ENCODE data around the gene ZNF638.

The ZNF638 gene

GRCh38 chr2:71332435-71332796, 834 bp downstream of the ZNF638 start:
- Histone ChIP-seq H3K4me1 (ENCODE audit: control insufficient read depth, insufficient read depth, low read length, poor library complexity, severe bottlenecking) (peaks cover 7% of the 10 kb centered on the region), H3K27ac (ENCODE audit: insufficient read depth, low read length, poor library complexity, severe bottlenecking) (peak overlapping the region; percentile 95), H3K36me3 (ENCODE audit: control insufficient read depth, insufficient read depth, low read length) (no peaks in the 10 kb centered on the region), H3K27me3 (replicated peaks; ENCODE audit: control insufficient read depth, insufficient read depth, low read length, poor library complexity, severe bottlenecking) (peaks cover 5% of the 10 kb centered on the region), H3K4me3 (ENCODE audit: insufficient read depth, low read depth, low read length, poor library complexity, severe bottlenecking) (peak overlapping the region; percentile 95), H3K9me3 (ENCODE audit: control insufficient read depth, low read length) (no peaks in the 10 kb centered on the region)
- no peak for DNase-seq

- no peak overlapping the region for H3K27ac ChIP-seq (ENCODE audit: insufficient read depth, low read length, poor library complexity, severe bottlenecking)
- H3K4me1 ChIP-seq (ENCODE audit: control insufficient read depth, insufficient read depth, low read length, poor library complexity, severe bottlenecking): peaks cover 9% of the 10 kb centered on the region
- no peak overlapping the region for H3K4me3 ChIP-seq (ENCODE audit: insufficient read depth, low read depth, low read length, poor library complexity, severe bottlenecking)
- H3K36me3 ChIP-seq (ENCODE audit: control insufficient read depth, insufficient read depth, low read length): no peaks in the 10 kb centered on the region
- no peak for DNase-seq
- H3K27me3 ChIP-seq (replicated peaks; ENCODE audit: control insufficient read depth, insufficient read depth, low read length, poor library complexity, severe bottlenecking): no peaks in the 10 kb centered on the region
- H3K9me3 ChIP-seq (ENCODE audit: control insufficient read depth, low read length): no peaks in the 10 kb centered on the region
Measured at GRCh38 chr2:71333619-71334018, 2.0 kb downstream of the ZNF638 start.

- H3K36me3 ChIP-seq (ENCODE audit: control insufficient read depth, insufficient read depth, low read length): no peaks in the 10 kb centered on the region
- no peaks in the 10 kb centered on the region for H3K27me3 ChIP-seq (replicated peaks; ENCODE audit: control insufficient read depth, insufficient read depth, low read length, poor library complexity, severe bottlenecking)
- H3K4me3 ChIP-seq (ENCODE audit: insufficient read depth, low read depth, low read length, poor library complexity, severe bottlenecking): no peak overlapping the region
- DNase-seq: no peak
- no peak overlapping the region for H3K27ac ChIP-seq (ENCODE audit: insufficient read depth, low read length, poor library complexity, severe bottlenecking)
- peaks cover 9% of the 10 kb centered on the region for H3K4me1 ChIP-seq (ENCODE audit: control insufficient read depth, insufficient read depth, low read length, poor library complexity, severe bottlenecking)
- no peaks in the 10 kb centered on the region for H3K9me3 ChIP-seq (ENCODE audit: control insufficient read depth, low read length)
Measured at GRCh38 chr2:71336384-71336783, 4.8 kb downstream of the ZNF638 start.

GRCh38 chr2:71336802-71337201, 5.2 kb downstream of the ZNF638 start:
- DNase-seq: no peak
- Histone ChIP-seq H3K9me3 (ENCODE audit: control insufficient read depth, low read length) (no peaks in the 10 kb centered on the region), H3K27me3 (replicated peaks; ENCODE audit: control insufficient read depth, insufficient read depth, low read length, poor library complexity, severe bottlenecking) (no peaks in the 10 kb centered on the region), H3K4me3 (ENCODE audit: insufficient read depth, low read depth, low read length, poor library complexity, severe bottlenecking) (no peak overlapping the region), H3K27ac (ENCODE audit: insufficient read depth, low read length, poor library complexity, severe bottlenecking) (no peak overlapping the region), H3K36me3 (ENCODE audit: control insufficient read depth, insufficient read depth, low read length) (no peaks in the 10 kb centered on the region), H3K4me1 (ENCODE audit: control insufficient read depth, insufficient read depth, low read length, poor library complexity, severe bottlenecking) (peaks cover 9% of the 10 kb centered on the region)

- H3K27ac ChIP-seq (ENCODE audit: insufficient read depth, low read length, poor library complexity, severe bottlenecking): no peak overlapping the region
- no peaks in the 10 kb centered on the region for H3K36me3 ChIP-seq (ENCODE audit: control insufficient read depth, insufficient read depth, low read length)
- no peaks in the 10 kb centered on the region for H3K27me3 ChIP-seq (replicated peaks; ENCODE audit: control insufficient read depth, insufficient read depth, low read length, poor library complexity, severe bottlenecking)
- H3K4me1 ChIP-seq (ENCODE audit: control insufficient read depth, insufficient read depth, low read length, poor library complexity, severe bottlenecking): peaks cover 9% of the 10 kb centered on the region
- DNase-seq: no peak
- H3K4me3 ChIP-seq (ENCODE audit: insufficient read depth, low read depth, low read length, poor library complexity, severe bottlenecking): no peak overlapping the region
- no peaks in the 10 kb centered on the region for H3K9me3 ChIP-seq (ENCODE audit: control insufficient read depth, low read length)
Measured at GRCh38 chr2:71337776-71338175, 6.2 kb downstream of the ZNF638 start.

- no peak for DNase-seq
- Histone ChIP-seq H3K4me1 (ENCODE audit: control insufficient read depth, insufficient read depth, low read length, poor library complexity, severe bottlenecking) (peaks cover 4% of the 10 kb centered on the region), H3K4me3 (ENCODE audit: insufficient read depth, low read depth, low read length, poor library complexity, severe bottlenecking) (no peak overlapping the region), H3K36me3 (ENCODE audit: control insufficient read depth, insufficient read depth, low read length) (no peaks in the 10 kb centered on the region), H3K9me3 (ENCODE audit: control insufficient read depth, low read length) (no peaks in the 10 kb centered on the region), H3K27ac (ENCODE audit: insufficient read depth, low read length, poor library complexity, severe bottlenecking) (no peak overlapping the region), H3K27me3 (replicated peaks; ENCODE audit: control insufficient read depth, insufficient read depth, low read length, poor library complexity, severe bottlenecking) (no peaks in the 10 kb centered on the region)
Measured at GRCh38 chr2:71339685-71340084, 8.1 kb downstream of the ZNF638 start.

GRCh38 chr2:71340176-71340575, 8.6 kb downstream of the ZNF638 start:
- Histone ChIP-seq H3K4me3 (ENCODE audit: insufficient read depth, low read depth, low read length, poor library complexity, severe bottlenecking) (no peak overlapping the region), H3K36me3 (ENCODE audit: control insufficient read depth, insufficient read depth, low read length) (no peaks in the 10 kb centered on the region), H3K9me3 (ENCODE audit: control insufficient read depth, low read length) (no peaks in the 10 kb centered on the region), H3K4me1 (ENCODE audit: control insufficient read depth, insufficient read depth, low read length, poor library complexity, severe bottlenecking) (peaks cover 4% of the 10 kb centered on the region), H3K27me3 (replicated peaks; ENCODE audit: control insufficient read depth, insufficient read depth, low read length, poor library complexity, severe bottlenecking) (no peaks in the 10 kb centered on the region), H3K27ac (ENCODE audit: insufficient read depth, low read length, poor library complexity, severe bottlenecking) (no peak overlapping the region)
- DNase-seq: no peak

- Histone ChIP-seq H3K27ac (ENCODE audit: insufficient read depth, low read length, poor library complexity, severe bottlenecking) (no peak overlapping the region), H3K4me3 (ENCODE audit: insufficient read depth, low read depth, low read length, poor library complexity, severe bottlenecking) (no peak overlapping the region), H3K36me3 (ENCODE audit: control insufficient read depth, insufficient read depth, low read length) (no peaks in the 10 kb centered on the region), H3K27me3 (replicated peaks; ENCODE audit: control insufficient read depth, insufficient read depth, low read length, poor library complexity, severe bottlenecking) (no peaks in the 10 kb centered on the region), H3K4me1 (ENCODE audit: control insufficient read depth, insufficient read depth, low read length, poor library complexity, severe bottlenecking) (peaks cover 4% of the 10 kb centered on the region), H3K9me3 (ENCODE audit: control insufficient read depth, low read length) (no peaks in the 10 kb centered on the region)
- no peak for DNase-seq
Measured at GRCh38 chr2:71341645-71342044, 10.1 kb downstream of the ZNF638 start.

- H3K9me3 ChIP-seq (ENCODE audit: control insufficient read depth, low read length): no peaks in the 10 kb centered on the region
- no peak for DNase-seq
- no peak overlapping the region for H3K27ac ChIP-seq (ENCODE audit: insufficient read depth, low read length, poor library complexity, severe bottlenecking)
- H3K36me3 ChIP-seq (ENCODE audit: control insufficient read depth, insufficient read depth, low read length): peaks cover 15% of the 10 kb centered on the region
- no peak overlapping the region for H3K4me3 ChIP-seq (ENCODE audit: insufficient read depth, low read depth, low read length, poor library complexity, severe bottlenecking)
- H3K4me1 ChIP-seq (ENCODE audit: control insufficient read depth, insufficient read depth, low read length, poor library complexity, severe bottlenecking): no peaks in the 10 kb centered on the region
- H3K27me3 ChIP-seq (replicated peaks; ENCODE audit: control insufficient read depth, insufficient read depth, low read length, poor library complexity, severe bottlenecking): no peaks in the 10 kb centered on the region
Measured at GRCh38 chr2:71346065-71346464, 14.5 kb downstream of the ZNF638 start.

- no peak for DNase-seq
- no peak overlapping the region for H3K27ac ChIP-seq (ENCODE audit: insufficient read depth, low read length, poor library complexity, severe bottlenecking)
- no peaks in the 10 kb centered on the region for H3K4me1 ChIP-seq (ENCODE audit: control insufficient read depth, insufficient read depth, low read length, poor library complexity, severe bottlenecking)
- no peak overlapping the region for H3K4me3 ChIP-seq (ENCODE audit: insufficient read depth, low read depth, low read length, poor library complexity, severe bottlenecking)
- no peaks in the 10 kb centered on the region for H3K9me3 ChIP-seq (ENCODE audit: control insufficient read depth, low read length)
- H3K36me3 ChIP-seq (ENCODE audit: control insufficient read depth, insufficient read depth, low read length): peaks cover 15% of the 10 kb centered on the region
- H3K27me3 ChIP-seq (replicated peaks; ENCODE audit: control insufficient read depth, insufficient read depth, low read length, poor library complexity, severe bottlenecking): no peaks in the 10 kb centered on the region
Measured at GRCh38 chr2:71347517-71347916, 15.9 kb downstream of the ZNF638 start.

GRCh38 chr2:71348302-71348701, 16.7 kb downstream of the ZNF638 start:
- H3K9me3 ChIP-seq (ENCODE audit: control insufficient read depth, low read length): no peaks in the 10 kb centered on the region
- no peak for DNase-seq
- peaks cover 15% of the 10 kb centered on the region for H3K36me3 ChIP-seq (ENCODE audit: control insufficient read depth, insufficient read depth, low read length)
- H3K27ac ChIP-seq (ENCODE audit: insufficient read depth, low read length, poor library complexity, severe bottlenecking): no peak overlapping the region
- no peak overlapping the region for H3K4me3 ChIP-seq (ENCODE audit: insufficient read depth, low read depth, low read length, poor library complexity, severe bottlenecking)
- no peaks in the 10 kb centered on the region for H3K27me3 ChIP-seq (replicated peaks; ENCODE audit: control insufficient read depth, insufficient read depth, low read length, poor library complexity, severe bottlenecking)
- no peaks in the 10 kb centered on the region for H3K4me1 ChIP-seq (ENCODE audit: control insufficient read depth, insufficient read depth, low read length, poor library complexity, severe bottlenecking)

All from effector memory CD4-positive, alpha-beta T cell (primary cell).